ENCODE results near the gene DENND11.

GRCh38 chr7:141748396-141748795, 46.4 kb upstream of the DENND11 start:
- TF ChIP-seq CTCF (IDR thresholded peaks at IDR 0.05) (no peak), POLR2A (IDR thresholded peaks at IDR 0.05) (no peak)
